Fibroblast of lung (primary cell): ENCODE results near the gene RNF25. TPM values are rescaled to one million over a fixed set of nuclear protein-coding genes. Genes with fewer than 3 reads are reported as not detected.

Experiments used
- DNase-seq, 2 donors: peaks; one replicate each; pipeline versions ENCODE4 v3.0.0 to v3.0.0-alpha.2; 2010; ENCODE audit warnings: low read depth in 2 of 2
- H2AFZ ChIP-seq: 2 replicates; pipeline ENCODE4 v1.5.1; 2012; ENCODE audit warnings: low read length, control low read depth, inconsistent platforms
- H3K27ac ChIP-seq: 2 replicates; pipeline ENCODE4 v1.5.1; 2011; ENCODE audit warnings: low read length, control low read depth; ENCODE audit not compliant: insufficient read depth
- H3K27me3 ChIP-seq: 2 replicates; pipeline ENCODE4 v1.5.1; 2011; ENCODE audit warnings: mild to moderate bottlenecking, low read length; ENCODE audit not compliant: control insufficient read depth, insufficient read depth
- H3K36me3 ChIP-seq: 2 replicates; pipeline ENCODE4 v1.5.1; 2011; ENCODE audit warnings: low read length; ENCODE audit not compliant: control insufficient read depth, insufficient read depth
- H3K4me1 ChIP-seq: 2 replicates; pipeline ENCODE4 v1.5.1; 2011; ENCODE audit warnings: low read length; ENCODE audit not compliant: control insufficient read depth, insufficient read depth; ENCODE audit errors: extremely low read depth
- H3K4me2 ChIP-seq: 2 replicates; pipeline ENCODE4 v1.5.1; 2011; ENCODE audit warnings: low read length, control low read depth; ENCODE audit not compliant: insufficient read depth; ENCODE audit errors: extremely low read depth
- H3K4me3 ChIP-seq, 4 experiments: fragments of 200-600 bp in 1 of 4; sonication (generic) in 1 of 4; replicated peaks in 1 of 4; 2 replicates each; pipeline ENCODE4 v1.5.1; 2011 to 2016; ENCODE audit warnings: low read length in 4 of 4, low read depth in 3 of 4, mild to moderate bottlenecking in 3 of 4, control low read depth in 2 of 4, inconsistent platforms in 1 of 4, mixed read lengths in 1 of 4; ENCODE audit not compliant: insufficient read depth in 1 of 4; ENCODE audit errors: control extremely low read depth in 1 of 4
- H3K79me2 ChIP-seq: 2 replicates; pipeline ENCODE4 v1.5.1; 2012; ENCODE audit warnings: mild to moderate bottlenecking, low read length, inconsistent platforms; ENCODE audit not compliant: control insufficient read depth, insufficient read depth
- H3K9ac ChIP-seq: 2 replicates; pipeline ENCODE4 v1.5.1; 2011; ENCODE audit warnings: mild to moderate bottlenecking, low read length, control low read depth; ENCODE audit not compliant: insufficient read depth
- H3K9me3 ChIP-seq: 2 replicates; pipeline ENCODE4 v1.5.1; 2012; ENCODE audit warnings: low read depth, low read length; ENCODE audit not compliant: control insufficient read depth, insufficient read depth
- H4K20me1 ChIP-seq: 2 replicates; pipeline ENCODE4 v1.5.1; 2011; ENCODE audit warnings: low read length; ENCODE audit not compliant: control insufficient read depth, insufficient read depth; ENCODE audit errors: extremely low read depth
- CTCF ChIP-seq, 2 donors: IDR thresholded peaks in 1 of 2; conservative IDR thresholded peaks in 1 of 2; 1 replicate in 1 of 2; 2 replicates in 1 of 2; pipeline ENCODE4 v1.5.1; 2011 to 2012; ENCODE audit warnings: low read length in 2 of 2, control low read depth in 1 of 2, inconsistent platforms in 1 of 2, low read depth in 1 of 2, mild to moderate bottlenecking in 1 of 2
- EZH2 ChIP-seq: IDR thresholded peaks from 2 replicates; pipeline ENCODE4 v1.5.1; 2012; ENCODE audit warnings: low read length, control low read depth, mild to moderate bottlenecking; ENCODE audit errors: missing control alignments
- polyA plus RNA-seq, 2 donors: library from polyadenylated mRNA; depleted of rRNA in 1 of 2; stranded (reverse) in 1 of 2; unstranded in 1 of 2; fragments of >200 nt; gene quantifications; 2 replicates each; pipeline ENCODE4 v1.2.1, GENCODE V29; 2011 to 2012; ENCODE audit warnings: missing spikeins in 1 of 2
- total RNA-seq: library from RNA; depleted of rRNA; stranded (reverse); fragments of >200 nt; gene quantifications from 2 replicates; pipeline ENCODE4 v1.2.1, GENCODE V29; 2014

RNF25 gene
- total and polyA plus RNA-seq, 2 donors (not counting 1 experiment from before 2014, with no cell fraction given), result 39.1 to 42.1 TPM

GRCh38 chr2:218642121-218642656 is 29.6 kb downstream of the RNF25 start:
- H3K4me1 ChIP-seq, result no peaks in the 10 kb centered on the region
- no peak overlapping the region for H3K27ac ChIP-seq
- TF ChIP-seq CTCF (conservative IDR thresholded peaks at IDR 0.05 in 1 of 2, IDR thresholded peaks at IDR 0.05 in 1 of 2; ENCODE audit: low read depth in 1 of 2, low read length in 2 of 2) (no peak), EZH2 (no peak)
- no peaks in the 10 kb centered on the region for H3K9me3 ChIP-seq
- no peak for DNase-seq
- H3K4me2 ChIP-seq, result no peak overlapping the region
- H3K36me3 ChIP-seq, result peaks cover 19% of the 10 kb centered on the region
- no peak overlapping the region for H2AFZ ChIP-seq
- H3K4me3 ChIP-seq, result no peak overlapping the region
- no peak overlapping the region for H3K9ac ChIP-seq
- H3K27me3 ChIP-seq, result no peaks in the 10 kb centered on the region
- H3K79me2 ChIP-seq, result no peaks in the 10 kb centered on the region
- H4K20me1 ChIP-seq, result no peaks in the 10 kb centered on the region

- Histone ChIP-seq H3K4me1 (no peaks in the 10 kb centered on the region), H3K27ac (no peak overlapping the region), H3K9ac (no peak overlapping the region), H4K20me1 (no peaks in the 10 kb centered on the region), H3K27me3 (no peaks in the 10 kb centered on the region), H3K79me2 (no peaks in the 10 kb centered on the region), H3K9me3 (no peaks in the 10 kb centered on the region), H2AFZ (no peak overlapping the region), H3K36me3 (peaks cover 28% of the 10 kb centered on the region), H3K4me3 (no peak overlapping the region), H3K4me2 (no peak overlapping the region)
- no peak for DNase-seq
- TF ChIP-seq EZH2, result no peak
Observed at GRCh38 chr2:218638372-218638771, 33.4 kb downstream of the RNF25 start.

GRCh38 chr2:218635719-218636118 is 36.1 kb downstream of the RNF25 start:
- H3K4me3 ChIP-seq, result no peak overlapping the region
- H3K27ac ChIP-seq, result no peak overlapping the region
- H3K4me2 ChIP-seq, result no peak overlapping the region
- H2AFZ ChIP-seq, result no peak overlapping the region
- TF ChIP-seq EZH2 (no peak), CTCF (conservative IDR thresholded peaks at IDR 0.05 in 1 of 2, IDR thresholded peaks at IDR 0.05 in 1 of 2; ENCODE audit: low read depth in 1 of 2, low read length in 2 of 2) (no peak)
- H3K4me1 ChIP-seq, result no peaks in the 10 kb centered on the region
- no peaks in the 10 kb centered on the region for H3K9me3 ChIP-seq
- no peaks in the 10 kb centered on the region for H3K79me2 ChIP-seq
- H4K20me1 ChIP-seq, result no peaks in the 10 kb centered on the region
- no peaks in the 10 kb centered on the region for H3K27me3 ChIP-seq
- no peak for DNase-seq
- H3K9ac ChIP-seq, result no peak overlapping the region
- peaks cover 24% of the 10 kb centered on the region for H3K36me3 ChIP-seq
